Stimulated activated naive CD8-positive, alpha-beta T cell treated with anti-CD3 and anti-CD28 coated beads, Interleukin-15, amount 100 ng/mL, for 72 hours (primary cell): ENCODE measurements around the gene AUP1.

ENCODE experiments used
- ATAC-seq: fragments of 150-1000 bp; cut with Tn5 transposase; 2 replicates; pipeline ENCODE4 v1.10.0; 2021; ENCODE audit warnings: mild to moderate bottlenecking, moderate library complexity
- DNase-seq, 2 donors: peaks; one replicate each; pipeline ENCODE4 v3.0.0; 2021 to 2022
- H3K27ac Mint-ChIP-seq, 2 donors: one replicate each; pipeline ENCODE4 v1.8.0; 2022; ENCODE audit warnings: mild to moderate bottlenecking in 2 of 2, mixed read lengths in 2 of 2, moderate library complexity in 2 of 2
- H3K27me3 Mint-ChIP-seq: one replicate; pipeline ENCODE4 v1.8.0; 2022; ENCODE audit warnings: mixed read lengths
- H3K4me1 Mint-ChIP-seq: one replicate; pipeline ENCODE4 v1.8.0; 2022; ENCODE audit warnings: mild to moderate bottlenecking, mixed read lengths
- H3K4me3 Mint-ChIP-seq, 2 donors: one replicate each; pipeline ENCODE4 v1.8.0; 2022; ENCODE audit warnings: mild to moderate bottlenecking in 2 of 2, mixed read lengths in 2 of 2, moderate library complexity in 1 of 2
- H3K9me3 Mint-ChIP-seq, 2 donors: one replicate each; pipeline ENCODE4 v1.8.0; 2022; ENCODE audit warnings: mixed read lengths in 2 of 2

AUP1 gene

DNA sequence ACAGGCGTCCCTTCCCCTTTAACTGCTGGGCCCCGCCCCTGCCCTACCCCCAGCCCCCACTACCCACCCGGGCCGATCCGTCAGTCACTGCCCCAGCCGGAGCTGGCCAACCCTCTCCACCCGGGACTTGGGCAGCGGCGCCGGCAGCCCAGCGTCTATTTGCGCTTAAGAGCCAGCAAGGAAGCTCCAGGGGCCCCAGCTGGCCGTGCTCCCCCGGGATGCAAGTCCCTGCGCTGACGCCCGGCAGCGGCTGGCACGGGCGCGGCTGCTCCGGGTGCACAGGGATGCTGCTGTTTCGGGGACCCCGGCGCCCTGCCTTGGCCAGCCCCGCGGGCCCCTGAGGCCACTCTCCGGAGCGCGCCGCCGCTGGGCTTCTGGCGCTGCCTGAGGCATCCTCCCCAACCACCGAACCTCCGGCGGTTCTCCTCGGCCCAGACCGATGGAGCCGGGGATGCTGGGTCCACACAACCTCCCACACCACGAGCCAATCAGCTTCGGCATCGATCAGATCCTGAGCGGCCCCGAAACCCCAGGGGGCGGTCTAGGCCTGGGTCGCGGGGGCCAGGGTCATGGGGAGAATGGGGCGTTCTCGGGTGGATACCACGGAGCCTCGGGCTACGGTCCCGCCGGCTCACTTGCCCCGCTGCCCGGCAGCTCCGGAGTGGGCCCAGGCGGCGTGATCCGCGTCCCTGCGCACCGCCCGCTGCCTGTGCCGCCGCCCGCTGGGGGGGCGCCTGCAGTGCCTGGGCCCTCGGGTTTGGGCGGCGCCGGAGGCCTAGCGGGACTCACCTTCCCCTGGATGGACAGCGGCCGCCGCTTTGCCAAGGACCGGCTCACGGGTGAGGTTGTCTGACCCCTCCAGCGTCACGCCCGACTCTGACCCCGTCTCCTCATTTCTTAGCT lies 14.9 kb downstream of the AUP1 start, which contains the start of gene TLX2:
Gene TLX2, plus strand, starts transcription at position 83 of the 903 bp plus-strand sequence. Its CDS starts 357 bp downstream, at position 440.
- Mint-ChIP-seq H3K4me3 (peak within 1 kb of the TSS; percentile 81 to 85), H3K4me1 (peaks cover 28% of the 10 kb centered on the region), H3K9me3 (no peaks in the 10 kb centered on the region), H3K27ac (no peak within 1 kb of the TSS), H3K27me3 (peaks cover 95% of the 10 kb centered on the region)
- peak; percentile 26 for ATAC-seq
- no peak for DNase-seq

DNA sequence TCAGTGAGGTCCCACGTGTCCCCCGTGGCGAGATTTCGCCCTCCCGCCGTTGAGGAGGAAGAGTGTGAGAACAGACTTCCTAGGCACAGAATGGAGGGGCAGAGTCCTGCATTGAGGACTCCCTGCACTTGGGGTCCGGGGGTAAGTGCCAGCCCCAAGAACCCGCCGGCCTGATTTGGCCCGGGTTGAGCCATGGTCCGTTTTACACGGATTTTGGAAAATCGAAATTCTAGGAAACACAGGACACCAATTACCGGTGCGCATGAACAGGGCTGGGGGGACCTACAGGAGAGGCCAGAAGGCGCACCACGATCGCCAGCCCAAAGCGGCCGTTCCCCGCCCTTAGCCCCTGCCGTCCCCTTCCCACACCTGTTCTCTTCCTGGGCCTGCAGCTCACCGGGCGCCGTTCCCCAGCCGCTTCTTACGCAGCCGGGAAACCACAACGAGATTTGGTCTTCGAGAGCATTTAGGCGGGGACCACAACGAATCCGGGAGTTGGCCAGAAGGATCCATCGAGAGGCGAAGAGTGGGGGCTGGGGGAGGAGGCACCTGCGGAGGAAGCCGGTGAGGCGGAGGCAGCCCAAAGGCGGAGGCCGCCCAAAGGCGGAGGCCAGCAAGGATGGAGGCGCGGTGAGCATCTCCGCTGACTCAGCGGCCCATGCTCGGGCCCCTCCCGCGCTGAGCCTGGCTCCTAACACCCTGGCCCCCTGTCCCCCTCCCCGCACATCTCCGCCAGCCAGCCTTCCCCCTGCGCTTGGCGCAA lies 15.7 kb downstream of the AUP1 start:
- peaks cover 28% of the 10 kb centered on the region for H3K4me1 Mint-ChIP-seq
- ATAC-seq (peak; percentile 47), DNase-seq (peak in 1 of 2 donors; percentile 49)
- peak overlapping the region; percentile 58 to 65 for H3K4me3 Mint-ChIP-seq
- no peak overlapping the region for H3K27ac Mint-ChIP-seq
- peaks cover 90% of the 10 kb centered on the region for H3K27me3 Mint-ChIP-seq
- H3K9me3 Mint-ChIP-seq = no peaks in the 10 kb centered on the region

DNA sequence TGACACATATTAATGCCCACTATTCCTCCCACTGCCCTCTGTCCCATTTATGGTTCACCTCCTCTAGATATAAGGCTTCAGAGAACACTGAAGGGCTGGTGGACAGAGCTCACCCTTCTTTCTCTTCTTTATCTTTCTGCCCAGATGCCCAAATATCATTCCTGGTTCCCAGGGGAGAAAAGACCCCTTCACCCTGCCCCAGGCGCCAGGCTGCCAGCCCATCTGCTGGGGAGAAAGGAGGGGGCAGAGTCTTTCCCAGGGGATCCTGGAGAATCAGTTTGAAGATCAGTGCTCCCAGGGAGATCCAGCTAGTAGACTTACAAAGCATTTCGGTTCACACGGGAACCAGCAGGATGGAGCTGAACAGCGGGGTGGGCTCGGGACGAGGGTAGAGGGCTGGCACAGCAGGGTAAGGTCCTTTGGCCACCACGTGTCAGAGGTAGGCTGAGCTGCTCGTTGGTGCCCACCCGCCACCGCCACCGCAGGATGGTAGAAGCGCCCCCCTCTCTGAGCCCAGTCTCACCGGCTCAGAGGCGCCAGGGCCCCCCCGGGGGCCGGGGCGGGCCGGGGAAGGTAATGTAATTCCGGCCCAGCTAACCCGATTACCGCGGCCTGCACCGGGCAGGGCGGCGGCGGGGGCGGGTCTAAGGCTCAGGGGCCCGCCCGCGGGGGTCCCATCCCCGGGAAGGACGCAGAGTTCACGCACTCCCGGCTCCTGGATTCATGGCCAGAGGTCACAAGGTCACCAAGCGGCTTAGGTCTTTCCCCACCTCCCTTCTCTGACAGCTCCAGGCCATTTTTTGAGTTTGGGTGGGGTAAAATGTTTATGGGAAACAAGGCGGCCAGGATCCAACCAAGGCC lies 16.5 kb downstream of the AUP1 start:
- Mint-ChIP-seq H3K27ac (no peak overlapping the region), H3K4me3 (peak overlapping the region in 1 of 2 donors; percentile 58), H3K27me3 (peaks cover 88% of the 10 kb centered on the region), H3K4me1 (peaks cover 36% of the 10 kb centered on the region), H3K9me3 (no peaks in the 10 kb centered on the region)
- ATAC-seq (no peak), DNase-seq (no peak)

DNA sequence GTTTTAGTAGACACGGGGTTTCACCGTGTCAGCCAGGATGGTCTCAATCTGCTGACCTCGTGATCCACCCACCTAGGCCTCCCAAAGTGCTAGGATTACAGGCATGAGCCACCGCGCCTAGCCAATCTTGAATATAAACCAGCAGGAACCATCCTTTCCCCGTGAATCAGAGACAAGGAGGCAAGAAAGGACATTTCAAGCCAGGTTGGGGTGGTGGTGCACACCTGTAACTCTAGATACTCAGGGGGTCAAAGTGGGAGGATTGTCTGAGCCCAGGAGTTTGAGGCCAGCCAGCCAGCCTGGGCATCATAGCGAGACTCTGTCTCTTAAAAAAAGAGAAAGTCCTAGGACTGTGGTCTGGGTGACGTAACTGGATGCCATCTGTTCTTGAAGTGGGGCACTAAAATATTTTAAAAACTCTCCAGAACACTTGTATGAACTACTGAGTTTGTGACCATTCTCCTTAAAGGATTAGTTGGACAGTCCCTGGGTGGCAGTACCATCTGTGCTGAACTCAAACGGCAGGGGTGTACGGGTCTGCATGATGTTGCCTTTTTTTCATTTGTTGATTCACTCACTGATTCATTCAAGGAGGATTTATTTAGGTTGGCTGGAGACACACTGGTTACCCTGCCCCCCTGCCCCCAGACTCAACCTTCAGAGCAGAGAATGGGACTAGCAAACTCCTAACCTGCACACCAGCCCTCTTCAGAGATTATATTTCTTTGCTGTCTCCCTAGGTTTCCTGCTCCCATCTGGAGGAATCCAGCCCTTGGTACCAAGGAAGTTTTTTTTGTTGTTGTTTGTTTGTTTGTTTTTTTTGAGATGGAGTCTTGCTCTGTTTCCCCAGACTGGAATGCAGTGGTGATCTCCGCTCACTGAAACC lies 18.2 kb downstream of the AUP1 start:
- no peak for DNase-seq
- Mint-ChIP-seq H3K9me3 (no peaks in the 10 kb centered on the region), H3K27me3 (peaks cover 72% of the 10 kb centered on the region), H3K4me3 (no peak overlapping the region), H3K27ac (no peak overlapping the region), H3K4me1 (peaks cover 41% of the 10 kb centered on the region)
- ATAC-seq = no peak

DNA sequence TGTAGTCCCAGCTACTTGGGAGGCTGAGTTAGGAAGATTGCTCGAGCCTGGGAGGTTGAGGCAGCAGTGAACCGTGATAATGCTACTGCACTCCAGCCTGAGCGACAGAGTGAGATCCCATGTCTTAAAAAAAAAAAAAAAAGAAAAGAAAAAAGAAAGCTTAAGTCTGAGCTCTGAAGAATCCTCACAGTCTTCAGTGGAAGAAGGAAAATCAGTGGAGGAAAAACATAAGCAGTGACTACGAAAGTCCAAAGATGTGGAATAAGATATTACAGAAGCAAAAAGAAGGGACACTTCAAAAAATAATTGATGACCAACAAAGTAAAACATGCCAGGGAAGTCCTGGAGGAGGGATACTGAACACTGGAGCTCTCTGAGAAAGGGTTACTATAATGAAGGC lies 19.2 kb downstream of the AUP1 start:
- H3K27me3 Mint-ChIP-seq = peaks cover 61% of the 10 kb centered on the region
- no peaks in the 10 kb centered on the region for H3K9me3 Mint-ChIP-seq
- no peak for DNase-seq
- no peak overlapping the region for H3K4me3 Mint-ChIP-seq
- no peak overlapping the region for H3K27ac Mint-ChIP-seq
- ATAC-seq = no peak
- H3K4me1 Mint-ChIP-seq = peaks cover 43% of the 10 kb centered on the region

DNA sequence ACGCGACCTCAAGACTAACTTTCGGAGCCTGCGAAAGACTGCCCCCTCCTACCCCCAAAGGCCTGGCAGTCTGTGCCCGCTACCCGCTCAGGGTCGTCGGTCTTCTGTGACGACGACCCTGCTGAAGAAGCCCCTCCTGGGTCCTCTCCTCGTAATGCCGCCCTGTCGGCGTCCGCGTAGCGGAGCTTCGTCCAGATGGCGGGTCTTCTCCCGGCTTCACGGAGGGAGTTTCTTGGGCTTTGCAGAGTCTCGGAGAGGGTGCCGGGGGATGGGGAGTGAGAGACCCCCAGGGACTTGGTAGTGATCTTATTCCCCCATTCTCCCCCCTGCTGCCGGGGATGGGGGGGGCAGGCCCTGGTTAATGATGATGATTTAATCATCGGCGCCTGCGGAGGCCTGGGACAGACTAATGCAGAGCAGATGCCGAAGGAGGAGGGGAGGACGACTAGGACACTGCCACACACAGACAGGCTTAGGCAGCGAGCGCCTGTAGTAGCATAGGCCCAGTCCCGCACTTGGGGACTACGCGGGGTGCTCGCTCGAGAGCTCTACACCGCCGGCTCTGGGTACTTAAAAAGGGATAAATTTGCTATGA lies 21.5 kb downstream of the AUP1 start:
- peak overlapping the region; percentile 94 to 97 for H3K4me3 Mint-ChIP-seq
- peak; percentile 44 for ATAC-seq
- H3K9me3 Mint-ChIP-seq = no peaks in the 10 kb centered on the region
- peak; percentile 39 to 50 for DNase-seq
- peaks cover 65% of the 10 kb centered on the region for H3K27me3 Mint-ChIP-seq
- H3K27ac Mint-ChIP-seq = peak overlapping the region; percentile 99 to 100
- peaks cover 58% of the 10 kb centered on the region for H3K4me1 Mint-ChIP-seq

DNA sequence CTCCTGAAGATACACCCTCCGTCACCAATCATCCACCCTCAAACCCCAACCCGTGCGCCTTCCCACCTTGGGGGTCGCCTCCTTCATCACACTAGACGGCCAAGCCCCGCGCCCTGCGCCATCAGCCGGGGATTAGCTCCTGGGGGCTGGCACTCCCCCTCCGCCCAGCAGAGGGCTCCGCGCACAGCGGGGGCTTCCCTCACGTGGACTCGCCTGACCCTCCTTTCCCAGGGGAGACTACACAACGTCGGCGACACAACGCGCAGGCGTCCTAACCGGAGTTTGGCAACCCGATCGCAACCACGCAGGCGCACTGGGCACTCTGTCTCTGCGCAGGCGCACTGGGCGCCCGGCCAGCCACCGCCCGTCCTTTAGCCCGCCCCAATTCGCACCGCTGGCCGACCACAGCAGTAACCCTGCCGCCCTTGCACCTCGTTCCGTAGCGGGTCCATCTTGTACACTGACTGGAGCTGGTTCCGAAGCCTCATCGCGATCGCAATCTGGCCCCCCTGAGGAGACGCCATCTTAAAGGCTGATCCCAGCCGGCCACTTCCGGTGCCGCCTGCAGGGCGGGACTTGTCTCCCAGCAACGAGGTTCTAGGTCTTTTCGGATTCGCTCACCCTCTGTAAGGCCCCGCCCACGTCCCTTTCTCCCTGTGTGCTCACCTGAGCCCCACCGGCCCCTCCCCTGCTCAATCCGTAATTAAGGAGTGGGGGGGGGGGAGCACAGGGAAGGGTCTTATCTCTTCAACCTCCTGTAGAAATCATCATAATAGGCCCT lies 22.2 kb downstream of the AUP1 start, which contains the start of gene PCGF1:
Gene PCGF1, minus strand, starts transcription at position 551 of the 781 bp plus-strand sequence. Its CDS starts 27 bp downstream, at position 524.
- DNase-seq (peak; percentile 97 to 98), ATAC-seq (peak; percentile 89)
- Mint-ChIP-seq H3K27me3 (peaks cover 65% of the 10 kb centered on the region), H3K4me3 (peak within 1 kb of the TSS; percentile 94 to 97), H3K27ac (peak within 1 kb of the TSS; percentile 99 to 100), H3K4me1 (peaks cover 65% of the 10 kb centered on the region), H3K9me3 (no peaks in the 10 kb centered on the region)

DNA sequence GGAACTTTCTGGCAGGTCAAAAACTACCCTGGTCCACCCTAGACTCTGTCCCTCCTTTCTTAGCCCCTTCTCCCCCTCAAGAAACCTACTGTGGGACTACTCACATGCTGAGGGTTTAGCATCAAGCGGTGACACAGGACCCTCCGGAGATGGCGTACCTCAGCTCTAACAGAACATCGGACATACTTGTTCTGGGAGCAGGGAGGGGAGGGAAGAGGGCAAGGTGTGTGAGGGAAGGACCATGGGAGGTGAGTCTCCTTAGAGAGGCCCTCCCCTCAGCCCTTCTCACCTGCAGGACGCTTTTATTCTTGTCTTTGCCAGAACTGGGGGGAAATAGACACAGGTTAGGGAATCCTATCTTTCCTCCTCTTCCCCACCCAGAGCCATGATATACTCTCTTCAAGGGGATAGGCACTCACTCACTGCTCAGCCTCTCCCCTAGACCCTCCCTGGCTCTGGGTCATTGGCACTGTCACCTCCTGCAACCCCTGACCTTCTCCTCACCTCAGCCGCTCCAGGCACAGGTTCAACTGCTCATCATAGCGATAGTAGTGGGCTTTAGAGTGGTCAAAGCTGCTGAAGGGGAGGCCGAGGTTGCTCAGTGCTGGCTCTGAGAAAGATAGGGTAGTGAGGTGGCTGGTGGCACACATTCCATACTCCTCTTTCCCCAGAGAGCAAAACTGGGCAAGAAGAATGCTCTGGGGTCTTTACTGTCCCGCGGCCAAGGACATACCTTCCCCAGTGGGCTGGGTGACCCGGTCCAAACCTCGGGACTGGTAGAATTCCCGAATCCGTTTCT lies 23.9 kb downstream of the AUP1 start:
- Mint-ChIP-seq H3K27ac (peak overlapping the region in 1 of 2 donors; percentile 51), H3K4me3 (peak overlapping the region in 1 of 2 donors; percentile 10), H3K27me3 (peaks cover 65% of the 10 kb centered on the region), H3K9me3 (no peaks in the 10 kb centered on the region), H3K4me1 (peaks cover 66% of the 10 kb centered on the region)
- ATAC-seq (no peak), DNase-seq (no peak)

DNA sequence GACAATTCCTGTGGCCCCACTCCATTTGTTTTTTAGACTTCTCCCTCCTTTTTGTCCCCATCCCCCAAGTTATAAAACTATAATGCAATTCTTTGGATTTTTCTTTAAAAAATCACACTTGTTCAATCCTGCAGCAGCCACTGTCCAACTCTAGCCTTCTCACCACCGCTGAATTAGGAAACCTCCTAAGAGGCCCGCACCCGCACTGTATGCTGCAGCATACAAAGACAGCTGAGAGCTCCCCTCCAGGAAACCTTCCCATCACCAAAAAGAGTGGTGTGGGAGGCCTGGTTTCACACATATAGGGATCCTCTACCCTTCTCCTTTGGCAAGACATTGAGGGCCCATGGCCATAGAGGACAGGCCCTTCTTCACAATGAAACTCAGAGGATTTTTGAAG lies 24.9 kb downstream of the AUP1 start:
- no peak for ATAC-seq
- no peak for DNase-seq
- peaks cover 67% of the 10 kb centered on the region for H3K4me1 Mint-ChIP-seq
- no peaks in the 10 kb centered on the region for H3K9me3 Mint-ChIP-seq
- H3K27me3 Mint-ChIP-seq = peaks cover 65% of the 10 kb centered on the region
- no peak overlapping the region for H3K27ac Mint-ChIP-seq
- H3K4me3 Mint-ChIP-seq = peak overlapping the region; percentile 47 to 87

DNA sequence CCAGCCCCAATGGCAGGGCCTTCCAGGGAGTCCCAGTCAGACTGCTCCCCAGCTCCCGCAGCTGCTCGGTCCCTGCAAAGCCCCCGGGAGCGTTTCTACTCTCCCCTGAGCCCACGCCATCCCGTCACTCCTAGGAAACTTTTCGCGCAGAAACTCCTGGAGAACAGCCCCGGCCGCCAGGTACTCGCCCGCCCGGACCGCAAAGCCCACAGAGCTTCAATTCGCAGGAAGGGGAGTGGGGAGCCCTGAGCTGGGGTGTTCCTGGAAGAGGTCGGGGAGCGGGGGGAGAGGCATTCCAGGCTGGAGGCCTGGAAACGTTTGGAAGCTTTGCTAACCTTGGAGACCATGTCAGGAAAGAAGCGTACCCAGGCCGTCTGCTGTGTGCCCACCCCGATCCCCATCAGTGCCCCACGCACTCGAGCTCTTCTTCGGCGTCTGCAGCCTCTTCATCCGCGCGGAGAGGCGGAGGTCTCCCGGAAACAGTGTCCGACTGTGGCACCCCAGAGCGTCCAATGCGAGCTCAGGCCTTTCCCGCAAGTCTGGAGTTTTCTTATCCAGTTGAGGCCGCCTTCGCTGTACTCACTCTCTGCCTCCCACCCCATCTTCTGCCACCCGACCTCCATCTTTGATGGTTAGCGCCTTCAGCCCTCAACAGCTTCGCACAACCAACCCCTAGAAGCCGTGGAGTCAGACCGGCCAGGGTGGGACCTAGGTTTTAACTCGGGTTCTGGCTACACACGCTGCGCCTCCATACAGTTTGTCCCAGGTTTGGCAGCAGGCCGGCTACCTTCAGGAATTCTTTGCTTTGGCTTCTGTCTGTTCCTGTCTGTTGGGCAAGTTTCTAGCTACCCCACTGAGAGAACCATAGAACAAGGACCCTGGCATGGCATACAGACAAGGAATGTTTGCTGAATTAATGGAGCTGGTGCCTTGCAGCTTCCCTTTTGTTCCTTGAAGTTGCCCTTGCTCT lies 25.7 kb downstream of the AUP1 start:
- H3K9me3 Mint-ChIP-seq = no peaks in the 10 kb centered on the region
- DNase-seq (no peak), ATAC-seq (no peak)
- peaks cover 75% of the 10 kb centered on the region for H3K4me1 Mint-ChIP-seq
- peak overlapping the region; percentile 80 to 87 for H3K4me3 Mint-ChIP-seq
- peak overlapping the region in 1 of 2 donors; percentile 46 for H3K27ac Mint-ChIP-seq
- peaks cover 71% of the 10 kb centered on the region for H3K27me3 Mint-ChIP-seq

DNA sequence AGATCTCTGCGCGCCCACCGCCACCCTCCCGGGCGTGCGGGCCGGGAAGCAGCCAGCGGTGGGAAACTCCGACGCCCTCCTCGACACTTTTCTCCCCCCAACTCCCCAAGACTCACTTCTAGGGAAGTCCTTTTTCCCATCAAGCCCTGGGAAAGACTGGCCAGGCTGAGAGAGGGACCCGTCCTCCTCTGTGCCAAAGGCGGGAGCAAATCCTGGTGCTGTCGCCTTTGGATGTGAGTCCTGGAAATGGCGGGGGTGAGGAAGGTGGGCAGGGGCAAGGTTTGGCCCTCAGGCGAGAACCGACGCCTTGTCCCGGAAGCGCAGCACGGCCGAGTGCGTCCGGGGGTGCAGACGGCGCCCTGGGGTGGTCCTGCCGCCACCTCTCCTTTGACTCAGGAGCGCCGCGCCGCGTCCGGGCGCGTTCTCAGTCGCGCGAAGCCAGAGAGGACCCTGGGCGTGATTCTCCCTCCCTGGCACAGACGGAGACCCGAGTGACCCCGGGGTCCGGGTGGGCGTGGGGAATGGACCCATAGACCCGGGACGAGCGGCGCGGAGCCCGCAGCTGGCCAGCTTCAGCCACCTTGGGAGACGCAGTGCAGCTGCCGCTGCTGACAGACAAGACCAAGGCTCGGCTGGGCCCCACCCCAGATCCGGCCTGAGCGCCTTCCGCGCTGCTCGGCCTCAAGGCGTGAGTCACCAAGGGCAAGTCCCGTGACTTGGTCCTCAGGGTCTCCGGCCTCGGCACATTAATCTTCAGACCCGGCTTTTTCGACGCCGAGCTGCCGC lies 26.6 kb downstream of the AUP1 start:
- peak overlapping the region; percentile 80 to 87 for H3K4me3 Mint-ChIP-seq
- H3K4me1 Mint-ChIP-seq = peaks cover 75% of the 10 kb centered on the region
- no peaks in the 10 kb centered on the region for H3K9me3 Mint-ChIP-seq
- H3K27me3 Mint-ChIP-seq = peaks cover 73% of the 10 kb centered on the region
- peak overlapping the region in 1 of 2 donors; percentile 64 for H3K27ac Mint-ChIP-seq
- ATAC-seq = peak; percentile 51
- peak; percentile 67 to 73 for DNase-seq
